Body of pancreas (tissue), 4 donors: ENCODE data around the gene SETD7. TPM values are rescaled to one million over a fixed set of nuclear protein-coding genes. Genes with fewer than 3 reads are reported as not detected.

Source experiments
- ATAC-seq: fragments of 150-250 bp; one replicate; pipeline ENCODE4 v1.9.1; 2016
- DNase-seq, 4 donors: peaks; one replicate each; pipeline ENCODE4 v3.0.0-alpha.2; 2019
- H3K27ac ChIP-seq, 4 donors: fragments of 200-600 bp; sonication (generic); 1 replicate in 3 of 4; 2 replicates in 1 of 4; pipeline versions ENCODE4 v1.5.1 to v1.6.1; 2016 to 2019; ENCODE audit warnings: mild to moderate bottlenecking in 1 of 4, mixed read lengths in 1 of 4, moderate library complexity in 1 of 4
- H3K27me3 ChIP-seq, 2 donors: fragments of 200-600 bp; sonication (generic); one replicate each; pipeline ENCODE4 v1.6.0; 2016; ENCODE audit warnings: mild to moderate bottlenecking in 1 of 2
- H3K36me3 ChIP-seq, 2 donors: fragments of 200-600 bp; sonication (generic); replicated peaks in 1 of 2; 2 replicates each; pipeline ENCODE4 v1.5.1; 2016; ENCODE audit warnings: low read depth in 2 of 2; ENCODE audit not compliant: insufficient read depth in 1 of 2
- H3K4me1 ChIP-seq: fragments of 200-600 bp; sonication (generic); one replicate; pipeline ENCODE4 v1.6.0; 2016
- H3K4me3 ChIP-seq, 2 donors: fragments of 200-600 bp; sonication (generic); 1 replicate in 1 of 2; 2 replicates in 1 of 2; pipeline ENCODE4 v1.5.1; 2016 to 2019
- H3K9me3 ChIP-seq, 3 donors: fragments of 200-600 bp; sonication (generic); 1 replicate in 2 of 3; 2 replicates in 1 of 3; pipeline ENCODE4 v1.5.1; 2016
- CTCF ChIP-seq, 7 experiments: fragments of 450-650 bp in 4 of 7; fragments of 200-600 bp in 3 of 7; sonication (generic) in 3 of 7; IDR thresholded peaks; one replicate each; pipeline ENCODE4 v1.5.1; 2016 to 2019; ENCODE audit warnings: antibody characterized with exemption in 7 of 7
- POLR2A ChIP-seq, 3 donors: fragments of 450-650 bp; IDR thresholded peaks; one replicate each; pipeline ENCODE4 v1.6.1; 2016; ENCODE audit warnings: antibody characterized with exemption in 3 of 3, mild to moderate bottlenecking in 2 of 3
- WGBS, 2 donors: methylation state at CpG; one replicate each; pipeline ENCODE4 v1.1.5; 2017; 5-methylcytosine and 5-hydroxymethylcytosine counted together
- intact Hi-C: fragments of 100-400 bp; cut with DNase I; formaldehyde crosslinking; loops from one replicate; pipeline ENCODE4 v1.15.1; 2023
- total RNA-seq, 2 donors: library from RNA; depleted of rRNA; stranded (reverse); fragments of >200 nt; gene quantifications; one replicate each; pipeline ENCODE4 v1.1.0, GENCODE V29; 2016

The SETD7 gene
- total RNA-seq, 2 donors from 2014 or later, result 21.8 to 34.8 TPM

- no peak for ATAC-seq
- intact Hi-C loops, result no loop called here
Measured at GRCh38 chr4:139503622-139504166, 52.3 kb downstream of the SETD7 start.

GRCh38 chr4:139501927-139502899 is 53.8 kb downstream of the SETD7 start:
- Histone ChIP-seq H3K36me3 (peaks cover 0 to 3% of the 10 kb centered on the region in 2 donors), H3K27ac (no peak overlapping the region), H3K27me3 (no peaks in the 10 kb centered on the region), H3K4me1 (peaks cover under 1% of the 10 kb centered on the region), H3K4me3 (no peak overlapping the region), H3K9me3 (no peaks in the 10 kb centered on the region)
- ATAC-seq, result no peak
- TF ChIP-seq CTCF (IDR thresholded peaks at IDR 0.05), result no peak
- WGBS, 2 donors, result 73 to 74% methylated on average over 13 of the region's 13 CpGs
- DNase-seq, result no peak
- intact Hi-C loops, result no loop called here

More at GRCh38 chr4:139503622-139504166, 52.3 kb downstream of the SETD7 start:
- Histone ChIP-seq H3K36me3 (peaks cover 0 to 6% of the 10 kb centered on the region in 2 donors), H3K27ac (no peak overlapping the region), H3K9me3 (no peaks in the 10 kb centered on the region), H3K4me1 (no peaks in the 10 kb centered on the region), H3K27me3 (no peaks in the 10 kb centered on the region), H3K4me3 (no peak overlapping the region)
- no peak for DNase-seq
- TF ChIP-seq POLR2A (IDR thresholded peaks at IDR 0.05) (no peak), CTCF (IDR thresholded peaks at IDR 0.05) (no peak)

- Histone ChIP-seq H3K4me3 (no peak overlapping the region), H3K27me3 (no peaks in the 10 kb centered on the region), H3K27ac (no peak overlapping the region), H3K4me1 (peaks cover 7% of the 10 kb centered on the region), H3K36me3 (peaks cover 0 to 3% of the 10 kb centered on the region in 2 donors), H3K9me3 (no peaks in the 10 kb centered on the region)
- intact Hi-C loops, result no loop called here
- 89 to 94% methylated on average over 6 of the region's 6 CpGs for WGBS, 2 donors
- ATAC-seq (no peak), DNase-seq (no peak)
- TF ChIP-seq POLR2A (IDR thresholded peaks at IDR 0.05) (no peak), CTCF (IDR thresholded peaks at IDR 0.05) (no peak)
Measured at GRCh38 chr4:139501527-139501926, 54.5 kb downstream of the SETD7 start.

GRCh38 chr4:139501117-139501516 is 54.9 kb downstream of the SETD7 start:
- no peak for TF ChIP-seq CTCF (IDR thresholded peaks at IDR 0.05)
- no peak for TF ChIP-seq POLR2A (IDR thresholded peaks at IDR 0.05)
- DNase-seq (no peak), ATAC-seq (no peak)
- Histone ChIP-seq H3K27me3 (no peaks in the 10 kb centered on the region), H3K27ac (no peak overlapping the region), H3K9me3 (no peaks in the 10 kb centered on the region), H3K4me3 (no peak overlapping the region), H3K36me3 (peaks cover 0 to 3% of the 10 kb centered on the region in 2 donors), H3K4me1 (peaks cover 11% of the 10 kb centered on the region)
- WGBS, 2 donors, result 53 to 59% methylated on average over 3 of the region's 3 CpGs
- intact Hi-C loops, result no loop called here
